ENCODE measurements around the gene HIPK4.
"Not testable (repeated sequence)": the region's sequence is repeated elsewhere in the genome, so short reads cannot be mapped to it uniquely, and the experiment has no call there.

The HIPK4 gene, protein sequence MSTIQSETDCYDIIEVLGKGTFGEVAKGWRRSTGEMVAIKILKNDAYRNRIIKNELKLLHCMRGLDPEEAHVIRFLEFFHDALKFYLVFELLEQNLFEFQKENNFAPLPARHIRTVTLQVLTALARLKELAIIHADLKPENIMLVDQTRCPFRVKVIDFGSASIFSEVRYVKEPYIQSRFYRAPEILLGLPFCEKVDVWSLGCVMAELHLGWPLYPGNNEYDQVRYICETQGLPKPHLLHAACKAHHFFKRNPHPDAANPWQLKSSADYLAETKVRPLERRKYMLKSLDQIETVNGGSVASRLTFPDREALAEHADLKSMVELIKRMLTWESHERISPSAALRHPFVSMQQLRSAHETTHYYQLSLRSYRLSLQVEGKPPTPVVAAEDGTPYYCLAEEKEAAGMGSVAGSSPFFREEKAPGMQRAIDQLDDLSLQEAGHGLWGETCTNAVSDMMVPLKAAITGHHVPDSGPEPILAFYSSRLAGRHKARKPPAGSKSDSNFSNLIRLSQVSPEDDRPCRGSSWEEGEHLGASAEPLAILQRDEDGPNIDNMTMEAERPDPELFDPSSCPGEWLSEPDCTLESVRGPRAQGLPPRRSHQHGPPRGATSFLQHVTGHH

DNA sequence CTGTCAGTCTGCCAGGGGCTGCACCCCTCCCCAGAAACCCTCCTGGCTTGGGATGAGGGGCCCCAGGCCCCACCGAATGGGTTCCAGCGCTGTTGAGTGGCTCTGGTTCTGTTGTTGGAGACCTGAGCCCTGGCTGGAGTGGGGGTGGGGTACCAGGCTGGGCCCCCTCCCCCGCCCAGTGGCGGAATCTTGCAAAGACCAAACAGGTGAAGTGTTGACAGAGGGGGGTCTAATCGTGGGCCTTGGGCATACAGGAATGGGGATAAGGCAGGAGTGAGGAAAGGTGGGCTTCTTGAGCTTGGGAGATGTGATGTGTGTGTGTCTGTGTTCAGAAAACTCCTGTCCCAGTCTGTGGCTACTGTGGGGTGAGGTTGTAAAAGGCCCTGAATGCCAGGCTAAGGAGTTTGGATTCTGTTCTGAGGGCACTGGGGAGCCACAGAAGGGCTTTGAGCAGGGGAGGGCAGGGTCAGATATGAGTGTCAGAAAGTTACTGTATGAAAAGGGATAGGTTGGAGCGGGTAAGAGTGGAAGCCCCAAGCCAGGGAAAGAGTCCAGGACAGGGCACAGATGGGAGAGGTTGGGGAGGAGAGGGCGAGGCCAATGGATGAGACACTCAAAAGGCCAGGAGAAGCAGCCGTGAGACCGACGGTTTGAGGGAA lies at the start of gene HIPK4:
TSS of gene HIPK4 (minus strand) at position 98 of the 659 bp plus-strand sequence. CDS start 279 bp downstream, outside the sequence.
- H3K4me3 ChIP-seq (ENCODE audit: low read depth, low read length): no peak within 1 kb of the TSS

DNA sequence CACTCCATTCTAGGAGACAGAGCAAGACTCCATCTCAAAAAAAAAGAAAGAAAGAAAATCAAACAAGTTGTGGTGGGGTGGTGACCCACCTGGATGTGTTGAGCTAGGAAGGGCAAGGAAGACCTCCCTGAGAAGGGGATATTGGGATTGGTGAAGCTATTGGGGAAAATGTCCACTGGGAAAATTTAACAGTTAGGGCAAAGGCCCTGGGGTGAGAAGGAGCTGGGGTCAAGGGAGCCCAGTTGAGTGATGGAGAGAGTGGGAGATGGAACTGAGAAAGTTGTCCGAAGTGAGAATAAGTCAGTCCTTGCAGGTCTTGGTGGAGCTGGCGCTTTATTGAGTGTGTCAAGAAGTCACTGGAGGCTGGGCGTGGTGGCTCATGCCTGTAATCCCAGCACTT lies 48.3 kb upstream of the HIPK4 start:
- no peak overlapping the region for H3K4me3 ChIP-seq (ENCODE audit: low read depth, low read length)

DNA sequence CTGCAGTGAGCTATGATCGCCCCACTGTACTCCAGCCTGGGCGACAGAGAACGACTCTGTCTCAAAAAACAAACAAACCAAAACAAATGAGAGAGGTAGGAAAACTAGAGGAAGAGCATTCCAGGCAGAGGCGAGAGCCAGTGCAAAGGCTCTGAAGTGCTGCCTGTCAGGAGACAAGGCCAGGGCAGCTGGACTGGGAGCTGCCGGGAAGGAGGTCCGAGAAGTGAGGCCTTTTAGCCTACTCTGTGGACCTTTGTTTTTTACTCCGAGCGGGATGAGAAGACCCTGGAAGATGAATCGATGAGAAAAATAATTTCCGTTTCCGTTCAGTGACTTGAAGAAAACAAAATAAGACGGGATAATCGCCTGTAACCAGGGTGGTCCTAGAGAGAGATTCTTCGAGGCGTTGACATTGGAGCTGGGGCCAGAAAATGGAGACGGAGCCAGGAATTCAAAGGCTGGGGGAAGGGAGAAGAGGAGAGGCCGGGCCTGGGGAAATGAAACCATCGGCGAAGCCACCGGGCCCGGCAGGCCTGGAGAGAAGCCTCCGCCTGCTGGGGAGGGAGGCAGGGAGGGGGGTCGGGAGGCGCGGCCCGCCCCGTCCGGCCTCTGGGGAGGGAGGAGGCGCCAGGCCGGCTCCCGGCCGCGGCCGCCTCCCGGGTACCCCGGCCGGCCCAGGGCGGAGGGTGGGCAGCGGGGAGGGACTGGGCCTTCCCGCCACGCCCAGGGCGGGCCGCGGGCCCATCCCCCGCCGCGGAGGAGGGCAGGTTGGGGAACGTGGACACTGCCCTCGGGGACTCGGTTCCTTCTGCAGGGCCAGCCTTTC lies 43.6 kb upstream of the HIPK4 start:
- H3K4me3 ChIP-seq (ENCODE audit: low read depth, low read length): peak overlapping the region; percentile 30

DNA sequence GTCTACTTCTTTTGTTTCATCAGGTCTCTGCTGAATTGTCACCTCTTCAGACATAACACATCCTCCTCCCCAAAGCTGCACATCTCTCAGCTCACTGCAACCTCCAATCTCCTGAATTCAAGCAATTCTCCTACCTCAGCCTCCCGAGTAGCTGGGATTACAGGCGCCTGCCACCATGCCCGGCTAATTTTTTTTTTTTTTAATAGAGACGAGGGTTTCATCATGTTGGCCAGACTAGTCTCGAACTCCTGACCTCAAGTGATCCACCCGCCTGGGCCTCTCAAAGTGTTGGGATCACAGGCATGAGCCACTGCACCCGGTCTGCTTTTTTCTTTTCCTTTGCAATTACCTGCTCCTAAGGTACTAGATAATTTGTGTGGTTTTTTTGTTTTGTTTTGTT lies 42.8 kb upstream of the HIPK4 start:
- not testable (repeated sequence) for H3K4me3 ChIP-seq (ENCODE audit: low read depth, low read length)

DNA sequence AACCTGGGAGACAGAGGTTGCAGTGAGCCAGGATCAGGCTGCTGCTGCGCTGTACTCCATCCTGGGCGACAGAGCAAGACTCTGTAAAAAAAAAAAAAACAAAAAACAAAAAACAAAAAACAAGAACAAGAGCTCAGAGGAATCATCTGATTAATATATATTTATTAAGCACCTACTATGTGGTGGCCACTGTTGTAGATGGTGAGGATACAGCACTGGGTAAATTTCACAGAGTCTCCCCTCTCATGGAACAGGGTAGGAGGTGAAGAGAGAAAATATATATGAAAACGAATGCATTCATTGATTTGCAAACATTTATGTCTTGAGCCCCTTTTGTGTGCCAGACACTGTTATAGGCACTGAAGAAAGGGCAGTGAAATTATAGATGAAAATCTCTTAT lies 41.7 kb upstream of the HIPK4 start:
- no peak overlapping the region for H3K4me3 ChIP-seq (ENCODE audit: low read depth, low read length)

DNA sequence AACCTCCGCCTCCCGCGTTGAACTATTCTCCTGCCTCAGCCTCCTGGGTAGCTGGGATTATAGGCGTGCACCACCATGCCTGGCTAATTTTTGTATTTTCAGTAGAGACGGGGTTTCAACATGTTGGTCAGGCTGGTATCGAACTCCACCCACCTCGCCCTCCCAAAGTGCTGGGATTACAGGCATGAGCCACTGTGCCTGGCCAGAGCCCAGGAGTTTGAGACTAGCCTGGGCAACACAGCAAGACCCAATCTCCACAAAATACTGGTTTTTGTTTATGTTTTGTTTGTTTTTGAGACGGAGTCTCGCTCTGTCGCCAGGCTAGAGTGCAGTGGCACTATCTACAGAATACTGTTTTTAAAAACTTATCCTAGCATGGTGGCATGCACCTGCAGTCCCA lies 40.3 kb upstream of the HIPK4 start:
- not testable (repeated sequence) for H3K4me3 ChIP-seq (ENCODE audit: low read depth, low read length)

DNA sequence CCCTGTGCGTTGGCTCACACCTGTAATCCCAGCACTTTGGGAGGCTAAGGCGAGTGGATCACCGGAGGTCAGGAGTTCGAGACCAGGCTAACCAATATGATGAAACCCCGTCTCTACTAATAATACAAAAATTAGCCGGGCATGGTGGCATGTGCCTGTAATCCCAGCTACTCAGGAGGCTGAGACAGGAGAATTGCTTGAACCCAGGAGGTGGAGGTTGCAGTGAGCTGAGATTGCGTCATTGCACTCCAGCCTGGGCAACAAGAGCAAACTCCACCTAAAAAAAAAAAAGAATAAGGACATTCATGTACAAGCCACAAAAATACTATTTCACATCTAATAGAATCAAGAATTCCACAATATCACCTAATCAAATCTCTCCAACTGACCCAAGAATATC lies 38.2 kb upstream of the HIPK4 start:
- H3K4me3 ChIP-seq (ENCODE audit: low read depth, low read length): not testable (repeated sequence)

DNA sequence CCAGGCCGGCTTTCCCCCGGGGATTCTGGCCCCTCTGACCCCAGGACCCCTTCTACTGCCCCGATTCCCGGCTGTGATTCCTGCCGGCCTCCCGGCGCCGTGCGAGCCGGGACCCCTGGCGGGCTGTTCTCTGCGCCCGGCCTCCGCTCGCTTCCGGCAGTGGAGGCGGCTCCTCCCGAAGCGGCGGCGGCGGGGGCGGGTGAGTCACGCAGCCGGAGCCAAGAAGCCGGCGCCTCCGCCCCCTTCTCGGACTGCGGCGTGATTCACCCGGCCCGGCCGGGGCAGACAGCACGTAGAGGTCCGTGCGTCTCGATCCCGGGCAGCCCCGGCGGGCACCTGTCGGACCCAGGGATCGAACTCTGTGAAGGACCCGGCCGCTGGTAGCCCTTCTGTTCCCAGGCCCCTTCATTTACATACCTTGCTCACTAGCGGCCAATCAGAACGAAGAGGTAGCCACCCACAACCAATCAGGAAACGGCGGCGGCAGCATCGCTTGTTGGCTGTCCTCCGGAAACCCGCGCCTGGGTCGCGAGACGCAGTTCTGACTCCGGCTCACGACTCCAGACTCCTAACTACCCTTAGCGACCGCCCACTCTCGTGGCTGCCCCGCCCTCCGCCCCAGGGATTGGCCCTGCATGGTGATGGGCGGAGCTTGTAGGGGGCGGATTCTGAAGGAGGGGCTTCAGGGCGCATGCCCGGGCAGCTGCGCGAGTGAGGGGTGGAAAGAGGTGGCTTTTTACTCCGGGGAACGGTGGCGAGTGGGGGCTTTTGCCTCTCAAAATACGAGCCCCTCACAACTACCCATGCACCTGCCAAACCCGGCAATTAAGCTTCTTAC lies 35.7 kb upstream of the HIPK4 start, which contains the start of gene SERTAD1:
TSS of gene SERTAD1 (minus strand) at position 543 of the 838 bp plus-strand sequence. CDS start 2,446 bp downstream, outside the sequence.
- H3K4me3 ChIP-seq (ENCODE audit: low read depth, low read length): peak within 1 kb of the TSS; percentile 77

DNA sequence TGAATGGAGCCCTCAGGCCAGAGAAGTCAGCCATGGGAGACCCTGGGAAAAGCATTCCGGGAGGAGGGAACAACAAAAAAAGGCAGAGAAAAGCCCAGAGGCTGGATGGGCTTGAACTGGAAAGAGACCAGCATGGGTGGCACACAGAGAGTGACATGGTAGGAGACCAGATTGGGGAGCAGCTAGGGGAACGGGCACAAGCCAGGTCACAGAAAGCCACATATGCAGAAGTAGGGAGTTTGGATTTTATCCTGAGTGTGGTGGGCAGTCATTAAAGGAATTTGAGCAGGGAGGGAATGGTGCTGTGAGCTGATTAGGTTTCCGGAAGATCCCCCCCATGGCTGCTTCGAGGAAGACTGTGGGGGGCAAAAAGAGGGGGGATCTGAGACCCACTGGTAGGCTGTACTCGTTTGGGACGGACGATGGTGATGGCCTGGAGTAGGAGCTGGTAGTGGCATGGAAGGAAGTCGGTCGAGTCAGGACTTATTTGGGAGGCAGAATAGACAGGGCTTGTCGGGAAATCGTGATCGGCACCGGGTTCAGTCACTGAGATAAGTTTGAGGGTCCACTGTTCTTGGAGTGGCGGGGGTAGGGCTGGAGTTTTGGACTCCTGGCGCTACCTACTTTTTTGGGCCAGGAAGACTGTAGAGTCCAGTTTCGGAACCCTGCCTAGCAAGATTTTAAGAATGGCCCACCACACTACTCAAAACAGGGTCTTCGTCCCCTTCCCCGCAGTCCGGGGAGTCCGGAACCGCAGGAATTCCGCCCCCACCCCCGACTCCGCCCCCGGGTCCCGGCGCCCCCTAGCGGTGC lies 34.9 kb upstream of the HIPK4 start:
- H3K4me3 ChIP-seq (ENCODE audit: low read depth, low read length): peak overlapping the region; percentile 77

DNA sequence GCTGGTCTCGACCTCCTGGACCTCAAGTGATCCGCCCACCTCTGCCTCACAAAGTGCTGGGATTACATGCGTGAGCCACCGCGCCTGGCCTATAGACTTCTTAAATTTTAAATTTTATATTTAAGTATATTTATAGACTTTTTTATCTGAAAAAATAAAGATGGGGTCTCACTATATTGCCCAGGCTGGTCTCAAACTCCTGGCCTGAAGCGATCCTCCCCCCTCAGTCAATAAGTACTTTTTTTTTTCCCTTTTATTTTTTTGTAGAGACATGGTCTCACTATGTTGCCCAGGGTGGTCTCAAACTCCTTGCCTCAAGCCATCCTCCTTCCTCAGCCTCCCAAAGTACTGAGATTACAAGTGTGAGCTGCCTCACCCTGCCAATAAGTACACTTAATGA lies 34.0 kb upstream of the HIPK4 start:
- H3K4me3 ChIP-seq (ENCODE audit: low read depth, low read length): no peak overlapping the region

DNA sequence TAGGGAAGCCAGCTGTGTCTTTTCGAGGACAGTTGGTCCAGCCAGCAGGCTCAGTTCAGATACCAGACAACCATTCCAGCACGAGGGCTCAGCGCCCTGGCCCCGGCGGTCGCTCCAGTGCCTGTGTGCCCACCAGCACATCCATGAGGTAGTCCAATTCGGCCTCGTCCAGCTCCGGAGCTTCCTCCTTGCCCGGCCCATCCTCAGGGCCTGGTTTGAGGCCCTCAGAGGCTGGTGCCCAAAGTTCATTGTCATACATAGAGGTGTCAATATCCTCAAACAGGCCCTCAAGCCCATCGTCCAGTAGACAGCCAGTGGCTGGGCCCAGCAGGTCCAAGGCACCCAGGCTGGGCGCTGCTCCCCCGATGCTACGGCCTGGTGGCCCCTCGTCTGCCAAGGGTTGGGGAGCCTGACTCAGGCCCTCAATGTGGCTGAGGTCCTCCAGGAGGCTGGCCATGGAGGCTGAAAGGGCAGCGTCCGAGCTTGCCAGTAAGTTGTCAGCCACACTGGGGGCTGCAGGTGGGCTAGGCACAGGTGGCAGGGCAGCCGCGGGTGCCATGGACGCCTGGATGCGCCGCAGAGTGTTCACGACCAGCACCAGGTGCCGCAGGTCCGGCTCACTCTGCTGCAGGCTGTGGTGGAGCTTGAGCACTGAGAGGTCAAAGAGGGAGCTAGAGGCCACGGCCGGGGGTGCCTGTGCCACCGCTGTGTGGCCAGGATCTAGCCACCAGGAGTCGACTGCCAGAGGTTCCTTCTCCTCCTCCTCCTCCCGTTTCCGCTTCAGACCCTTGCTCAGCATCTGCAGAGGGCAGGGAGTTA lies 33.0 kb upstream of the HIPK4 start:
- no peak overlapping the region for H3K4me3 ChIP-seq (ENCODE audit: low read depth, low read length)

DNA sequence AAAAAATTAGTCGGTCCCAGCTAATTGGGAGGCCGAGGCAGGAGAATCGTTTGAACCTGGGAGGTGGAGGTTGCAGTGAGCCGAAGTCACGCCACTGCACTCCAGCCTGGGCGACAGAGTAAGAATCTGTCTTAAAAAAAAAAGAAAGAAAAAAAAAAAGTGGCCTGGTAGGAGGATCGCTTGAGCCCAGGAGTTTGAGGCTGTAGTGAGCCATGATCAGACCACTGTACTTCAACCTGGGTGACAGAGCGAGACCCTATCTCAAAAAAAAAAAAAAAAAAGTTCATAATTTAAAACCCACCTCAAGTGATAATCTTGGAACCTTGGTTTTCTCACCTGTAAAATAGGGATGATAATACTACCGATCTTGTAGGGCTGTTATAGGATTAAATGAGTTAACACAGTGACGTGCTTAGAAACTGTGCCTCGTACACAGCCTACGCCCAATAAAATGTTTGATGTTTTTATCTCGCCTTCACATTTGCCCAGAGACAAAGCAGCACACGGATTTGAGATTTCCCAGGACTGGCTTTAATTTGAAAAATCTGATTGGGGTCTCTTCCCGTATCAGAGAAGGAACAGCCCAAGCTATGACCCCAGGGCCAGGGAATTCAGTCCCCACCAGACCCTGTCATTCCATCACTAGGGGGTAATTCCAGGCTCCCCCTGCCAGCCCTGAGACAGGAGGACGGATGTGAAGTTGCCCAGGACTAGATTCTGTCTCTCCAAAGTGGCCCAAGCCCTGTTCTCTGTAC lies 32.2 kb upstream of the HIPK4 start:
- H3K4me3 ChIP-seq (ENCODE audit: low read depth, low read length): no peak overlapping the region

DNA sequence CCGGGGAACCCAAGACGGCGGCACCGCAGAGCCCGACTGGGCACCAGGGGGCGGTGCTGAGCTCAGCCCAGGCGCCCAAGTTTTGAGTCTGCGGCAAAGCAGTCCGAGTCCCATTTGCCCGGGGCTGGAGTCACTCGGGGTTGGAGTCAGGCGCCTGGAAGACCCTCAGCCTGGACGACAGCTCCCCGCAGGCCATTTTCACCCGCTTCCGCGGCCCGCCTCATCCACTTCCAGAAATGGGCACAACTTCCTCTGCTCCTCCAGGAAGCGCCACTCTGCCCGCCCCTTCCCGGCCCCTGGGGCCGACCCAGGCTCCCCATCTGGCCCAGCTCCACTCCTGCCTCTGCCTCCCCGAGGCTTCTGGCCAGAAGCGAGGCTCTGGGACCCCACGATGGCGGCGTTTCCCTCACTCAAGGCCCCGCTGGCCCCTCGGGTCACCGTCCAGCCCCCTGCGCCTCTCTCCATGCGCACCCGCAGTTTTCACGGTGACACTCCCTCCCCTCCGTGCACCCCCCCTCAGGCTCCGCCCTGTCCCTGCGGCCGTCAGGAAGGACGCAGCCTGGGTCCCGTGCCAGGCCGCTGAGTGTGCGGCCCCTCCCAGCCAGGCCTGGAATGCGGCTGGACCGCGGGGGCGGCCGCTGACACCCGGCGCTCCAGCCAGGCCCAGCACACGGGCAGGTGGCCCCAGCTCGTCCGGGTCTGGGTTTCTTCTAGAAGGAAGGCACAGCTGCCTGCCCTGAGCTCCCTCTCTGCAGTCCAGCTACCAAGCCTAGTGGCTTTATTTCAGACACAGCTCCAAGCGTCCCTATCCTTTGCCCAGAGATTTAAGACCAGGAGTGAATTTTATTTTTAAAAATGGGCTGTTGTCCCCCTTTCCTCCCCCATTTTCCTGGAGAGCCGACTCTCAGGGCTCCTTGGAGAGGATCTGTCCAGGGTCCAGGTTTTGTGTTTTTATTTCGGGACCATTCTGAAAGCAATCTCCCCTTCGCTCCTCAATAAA lies 31.1 kb upstream of the HIPK4 start:
- H3K4me3 ChIP-seq (ENCODE audit: low read depth, low read length): peak overlapping the region; percentile 54

DNA sequence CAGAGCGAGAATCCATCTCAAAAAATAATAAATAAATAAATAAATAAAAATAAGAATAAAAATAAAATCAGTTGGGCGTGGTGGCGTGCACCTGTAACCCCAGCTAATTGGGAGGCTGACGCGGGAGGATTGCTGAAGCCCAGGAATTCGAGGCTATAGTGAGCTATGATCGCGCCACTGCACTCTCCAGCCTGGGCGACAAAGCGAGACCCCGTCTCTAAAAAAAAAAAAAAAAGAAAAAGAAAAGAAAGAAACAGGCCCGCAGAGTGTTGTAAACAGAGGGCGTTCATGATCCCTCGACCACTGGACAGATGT lies 30.4 kb upstream of the HIPK4 start:
- H3K4me3 ChIP-seq (ENCODE audit: low read depth, low read length): peak overlapping the region; percentile 54

DNA sequence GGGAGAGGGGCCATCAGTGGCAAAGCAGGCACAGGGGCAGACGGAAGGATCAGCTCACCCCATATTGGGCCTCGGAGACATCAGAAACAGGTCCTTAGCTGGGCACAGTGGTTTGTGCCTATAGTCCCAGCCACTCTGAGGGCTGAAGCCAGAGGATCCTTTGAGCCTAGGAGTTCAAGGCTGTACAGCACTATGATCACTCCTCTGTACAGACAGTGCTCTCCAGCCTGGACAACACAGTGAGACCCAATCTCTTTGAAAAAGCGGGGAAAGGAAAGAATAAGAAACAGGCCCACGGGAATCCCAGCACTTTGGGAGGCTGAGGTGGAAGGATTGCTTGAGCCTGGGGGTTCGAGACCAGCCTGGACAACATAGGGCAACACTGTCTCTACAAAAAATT lies 29.8 kb upstream of the HIPK4 start:
- no peak overlapping the region for H3K4me3 ChIP-seq (ENCODE audit: low read depth, low read length)

DNA sequence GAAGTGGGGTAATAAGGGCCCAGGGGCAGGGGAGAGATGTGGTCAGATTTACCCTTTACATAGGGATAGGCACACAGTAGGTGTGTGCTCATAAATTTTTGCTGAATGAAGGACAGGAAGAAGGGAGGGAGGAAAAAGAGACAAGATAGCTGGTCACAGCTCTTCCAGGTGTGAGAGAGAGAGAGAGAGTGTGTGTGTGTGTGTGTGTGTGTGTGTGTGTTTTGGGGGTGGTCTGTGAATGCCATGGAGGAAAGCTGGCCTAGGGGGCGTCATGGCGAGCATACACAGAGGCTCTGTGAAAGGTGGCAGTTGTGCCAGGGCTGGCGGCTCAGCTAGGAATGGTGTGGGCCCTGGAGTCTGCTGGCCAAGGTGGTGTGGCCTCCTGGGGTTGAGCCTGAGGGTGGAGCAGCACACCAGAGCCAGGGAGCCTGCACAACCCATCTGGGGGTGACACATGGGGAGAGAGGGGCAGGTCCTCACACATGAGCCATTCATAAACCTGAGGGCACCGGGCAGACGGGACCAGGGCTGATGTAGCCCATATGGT lies 29.2 kb upstream of the HIPK4 start:
- H3K4me3 ChIP-seq (ENCODE audit: low read depth, low read length): no peak overlapping the region

All from iPS-11a (cell line).